Peyer's patch (tissue), 4 donors: ENCODE results near the gene SIRT6. TPM values are rescaled to one million over a fixed set of nuclear protein-coding genes. Genes with fewer than 3 reads are reported as not detected.
"Not testable (repeated sequence)": the region's sequence is repeated elsewhere in the genome, so short reads cannot be mapped to it uniquely, and the experiment has no call there.

Experiments
- DNase-seq, 3 donors: peaks; one replicate each; pipeline ENCODE4 v3.0.0-alpha.2; 2017 to 2019
- H3K27ac ChIP-seq, 4 donors: fragments of 200-600 bp; sonication (generic); one replicate each; pipeline ENCODE4 v1.5.1; 2016 to 2019
- H3K27me3 ChIP-seq, 2 donors: fragments of 200-600 bp; sonication (generic); one replicate each; pipeline ENCODE4 v1.5.1; 2019
- H3K36me3 ChIP-seq, 3 donors: fragments of 200-600 bp; sonication (generic); one replicate each; pipeline ENCODE4 v1.5.1; 2016 to 2019
- H3K4me1 ChIP-seq, 4 donors: fragments of 200-600 bp; sonication (generic); one replicate each; pipeline ENCODE4 v1.5.1; 2016 to 2019
- H3K4me3 ChIP-seq, 4 donors: fragments of 200-600 bp; sonication (generic); 1 replicate in 3 of 4; 2 replicates in 1 of 4; pipeline ENCODE4 v1.5.1; 2016 to 2019; ENCODE audit warnings: mild to moderate bottlenecking in 1 of 4
- H3K9me3 ChIP-seq, 4 donors: fragments of 200-600 bp; sonication (generic); one replicate each; pipeline ENCODE4 v1.5.1; 2016 to 2019; ENCODE audit warnings: mild to moderate bottlenecking in 1 of 4
- CTCF ChIP-seq, 6 experiments: fragments of 450-650 bp in 4 of 6; fragments of 200-600 bp in 2 of 6; sonication (generic) in 1 of 6; IDR thresholded peaks; one replicate each; pipeline ENCODE4 v1.5.1; 2017 to 2019; ENCODE audit warnings: antibody characterized with exemption in 6 of 6, mild to moderate bottlenecking in 3 of 6, moderate library complexity in 1 of 6
- POLR2A ChIP-seq, 2 donors: fragments of 450-650 bp; IDR thresholded peaks; one replicate each; pipeline ENCODE4 v1.5.1; 2017; ENCODE audit warnings: antibody characterized with exemption in 2 of 2, mild to moderate bottlenecking in 2 of 2, moderate library complexity in 2 of 2
- total RNA-seq, 4 donors: library from RNA; depleted of rRNA; stranded (reverse); fragments of >200 nt; gene quantifications; one replicate each; pipeline ENCODE4 v1.1.0, GENCODE V29; 2016

The SIRT6 gene
- total RNA-seq, 4 donors from 2014 or later: 55.3 to 115 (median 84.9) TPM

- Histone ChIP-seq H3K4me1 (no peaks in the 10 kb centered on the region), H3K27me3 (no peaks in the 10 kb centered on the region)
- TF ChIP-seq POLR2A (IDR thresholded peaks at IDR 0.05): no peak
- no peak for TF ChIP-seq CTCF (IDR thresholded peaks at IDR 0.05)
Observed at GRCh38 chr19:4164262-4164661, 18.1 kb downstream of the SIRT6 start.

GRCh38 chr19:4161415-4162077 lies 20.8 kb downstream of the SIRT6 start:
- peaks cover 0 to 16% (median 0%) of the 10 kb centered on the region in 3 donors for H3K36me3 ChIP-seq
- H3K4me3 ChIP-seq: no peak overlapping the region
- no peaks in the 10 kb centered on the region for H3K4me1 ChIP-seq
- no peak for TF ChIP-seq CTCF (IDR thresholded peaks at IDR 0.05)
- no peak for TF ChIP-seq POLR2A (IDR thresholded peaks at IDR 0.05)
- no peak overlapping the region for H3K27ac ChIP-seq
- no peaks in the 10 kb centered on the region for H3K9me3 ChIP-seq
- no peaks in the 10 kb centered on the region for H3K27me3 ChIP-seq
- DNase-seq: no peak

More at GRCh38 chr19:4164262-4164661, 18.1 kb downstream of the SIRT6 start:
- Histone ChIP-seq H3K27ac (no peak overlapping the region), H3K36me3 (peaks cover 0 to 20% (median 0%) of the 10 kb centered on the region in 3 donors), H3K9me3 (no peaks in the 10 kb centered on the region), H3K4me3 (no peak overlapping the region)
- no peak for DNase-seq

GRCh38 chr19:4157971-4158370 lies 24.4 kb downstream of the SIRT6 start:
- TF ChIP-seq POLR2A (IDR thresholded peaks at IDR 0.05): peak in 1 of 2 donors; percentile 28
- H3K27me3 ChIP-seq, H3K36me3 ChIP-seq, H3K4me3 ChIP-seq, H3K4me1 ChIP-seq, H3K9me3 ChIP-seq: not testable (repeated sequence)
- DNase-seq: peak in 1 of 3 donors; percentile 72
- peak overlapping the region in 2 of 4 donors; percentile 29 to 71 for H3K27ac ChIP-seq

GRCh38 chr19:4157164-4157563 lies 25.2 kb downstream of the SIRT6 start:
- peak overlapping the region in 2 of 4 donors; percentile 50 to 65 for H3K4me3 ChIP-seq
- no peaks in the 10 kb centered on the region for H3K9me3 ChIP-seq
- DNase-seq: no peak
- H3K4me1 ChIP-seq: peaks cover 0 to 14% (median 2%) of the 10 kb centered on the region in 4 donors
- H3K27ac ChIP-seq: peak overlapping the region in 2 of 4 donors; percentile 29 to 71
- TF ChIP-seq CTCF (IDR thresholded peaks at IDR 0.05) (no peak), POLR2A (IDR thresholded peaks at IDR 0.05) (no peak)
- peaks cover 0 to 4% (median 0%) of the 10 kb centered on the region in 3 donors for H3K36me3 ChIP-seq
- no peaks in the 10 kb centered on the region for H3K27me3 ChIP-seq

GRCh38 chr19:4154571-4155312 lies 27.6 kb downstream of the SIRT6 start:
- Histone ChIP-seq H3K4me3 (peak overlapping the region in 3 of 4 donors; percentile 22 to 65 (median 50)), H3K27ac (peak overlapping the region in 2 of 4 donors; percentile 36 to 81), H3K27me3 (no peaks in the 10 kb centered on the region), H3K36me3 (no peaks in the 10 kb centered on the region), H3K4me1 (peaks cover 0 to 19% (median 2%) of the 10 kb centered on the region in 4 donors), H3K9me3 (no peaks in the 10 kb centered on the region)
- DNase-seq: no peak
- no peak for TF ChIP-seq CTCF (IDR thresholded peaks at IDR 0.05)
- no peak for TF ChIP-seq POLR2A (IDR thresholded peaks at IDR 0.05)
